Calu3 (cell line): Measurements from ENCODE around the gene WNT4. TPM values are rescaled to one million over a fixed set of nuclear protein-coding genes. Genes with fewer than 3 reads are reported as not detected.

Experiments
- BruUV-seq: library from RNA; stranded (reverse); fragments of 400-500 nt; replicated peaks from 2 replicates; lab custom pipeline; 2021; lab: Mats Ljungman, UMichigan
- CTCF ChIA-PET: fragments of 300-600 bp; sonication (Branson Sonifier 250); formaldehyde crosslinking; loops from one replicate; lab custom pipeline; 2022; ENCODE audit warnings: antibody characterized with exemption; lab: Charles Lee
- DNase-seq: peaks from one replicate; pipeline ENCODE4 v3.0.0; 2022
- H3K27ac Mint-ChIP-seq: one replicate; pipeline ENCODE4 v1.8.0; 2022; ENCODE audit warnings: mixed read lengths; ENCODE audit not compliant: unreplicated experiment
- H3K27me3 Mint-ChIP-seq: one replicate; pipeline ENCODE4 v1.8.0; 2022; ENCODE audit warnings: mixed read lengths; ENCODE audit not compliant: unreplicated experiment
- H3K36me3 Mint-ChIP-seq: one replicate; pipeline ENCODE4 v1.8.0; 2022; ENCODE audit warnings: mild to moderate bottlenecking, moderate library complexity, mixed read lengths; ENCODE audit not compliant: insufficient read depth, unreplicated experiment
- H3K4me1 Mint-ChIP-seq: one replicate; pipeline ENCODE4 v1.8.0; 2022; ENCODE audit warnings: mild to moderate bottlenecking, low read depth, mixed read lengths; ENCODE audit not compliant: unreplicated experiment
- H3K4me3 Mint-ChIP-seq: one replicate; pipeline ENCODE4 v1.8.0; 2022; ENCODE audit warnings: mild to moderate bottlenecking, low read depth, moderate library complexity, mixed read lengths; ENCODE audit not compliant: unreplicated experiment
- H3K9me3 Mint-ChIP-seq: one replicate; pipeline ENCODE4 v1.8.0; 2022; ENCODE audit warnings: low read depth, mixed read lengths; ENCODE audit not compliant: unreplicated experiment
- intact Hi-C: fragments of 100-400 bp; cut with micrococcal nuclease; formaldehyde crosslinking; loops from one replicate; pipeline ENCODE4 v1.10.0; 2022; ENCODE audit not compliant: unreplicated experiment
- total RNA-seq: library from RNA; stranded (reverse); gene quantifications from 2 replicates; pipeline ENCODE4 v1.2.3, GENCODE V29; 2022
- TF ChIP-seq, protein P1 (sequence below): fragments of 200-600 bp; IDR thresholded peaks from one replicate; pipeline ENCODE4 v1.8.0; 2022; ENCODE audit warnings: antibody characterized with exemption; ENCODE audit not compliant: unreplicated experiment

WNT4 gene
- total RNA-seq, 1 experiment from 2014 or later = 1.9 TPM

GRCh38 chr1:22108339-22109105 lies 34.4 kb downstream of the WNT4 start:
- no TSS peak for BruUV-seq
- peaks cover 5% of the 10 kb centered on the region for H3K4me1 Mint-ChIP-seq
- CTCF ChIA-PET = no interaction called here
- H3K36me3 Mint-ChIP-seq = peaks cover 45% of the 10 kb centered on the region
- TF ChIP-seq, protein P1, sequence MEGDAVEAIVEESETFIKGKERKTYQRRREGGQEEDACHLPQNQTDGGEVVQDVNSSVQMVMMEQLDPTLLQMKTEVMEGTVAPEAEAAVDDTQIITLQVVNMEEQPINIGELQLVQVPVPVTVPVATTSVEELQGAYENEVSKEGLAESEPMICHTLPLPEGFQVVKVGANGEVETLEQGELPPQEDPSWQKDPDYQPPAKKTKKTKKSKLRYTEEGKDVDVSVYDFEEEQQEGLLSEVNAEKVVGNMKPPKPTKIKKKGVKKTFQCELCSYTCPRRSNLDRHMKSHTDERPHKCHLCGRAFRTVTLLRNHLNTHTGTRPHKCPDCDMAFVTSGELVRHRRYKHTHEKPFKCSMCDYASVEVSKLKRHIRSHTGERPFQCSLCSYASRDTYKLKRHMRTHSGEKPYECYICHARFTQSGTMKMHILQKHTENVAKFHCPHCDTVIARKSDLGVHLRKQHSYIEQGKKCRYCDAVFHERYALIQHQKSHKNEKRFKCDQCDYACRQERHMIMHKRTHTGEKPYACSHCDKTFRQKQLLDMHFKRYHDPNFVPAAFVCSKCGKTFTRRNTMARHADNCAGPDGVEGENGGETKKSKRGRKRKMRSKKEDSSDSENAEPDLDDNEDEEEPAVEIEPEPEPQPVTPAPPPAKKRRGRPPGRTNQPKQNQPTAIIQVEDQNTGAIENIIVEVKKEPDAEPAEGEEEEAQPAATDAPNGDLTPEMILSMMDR = no peak
- no peaks in the 10 kb centered on the region for H3K27me3 Mint-ChIP-seq
- H3K27ac Mint-ChIP-seq = no peak overlapping the region
- intact Hi-C loops = loop anchor here (10.0 kb wide), 1 partner anchor 306 kb away; no protein-coding TSS in a partner anchor
- no peak for DNase-seq
- H3K4me3 Mint-ChIP-seq = no peak overlapping the region
- H3K9me3 Mint-ChIP-seq = no peaks in the 10 kb centered on the region

DNA sequence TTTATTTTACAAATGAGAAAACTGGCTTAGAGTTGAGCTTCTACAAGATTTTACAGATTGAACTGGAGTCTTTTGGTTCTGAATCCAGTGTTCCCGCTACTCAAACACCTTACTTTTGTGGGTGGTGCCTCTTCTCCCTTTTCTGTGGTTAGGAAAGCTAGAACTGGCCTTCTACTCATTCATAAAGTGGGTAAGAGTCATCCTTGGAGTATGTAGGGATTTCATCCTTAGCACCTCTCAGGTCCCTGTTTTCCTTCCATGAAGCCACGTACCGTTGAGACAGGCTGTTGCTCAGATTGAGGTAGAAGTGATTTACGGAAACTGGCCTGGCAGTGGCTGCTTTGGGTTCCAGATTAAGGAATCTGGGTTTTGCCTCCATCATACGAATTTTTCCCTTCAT lies 35.8 kb downstream of the WNT4 start:
- TF ChIP-seq, protein P1 = no peak
- Mint-ChIP-seq H3K9me3 (no peaks in the 10 kb centered on the region), H3K27ac (no peak overlapping the region), H3K4me1 (no peaks in the 10 kb centered on the region), H3K27me3 (no peaks in the 10 kb centered on the region), H3K4me3 (no peak overlapping the region), H3K36me3 (peaks cover 35% of the 10 kb centered on the region)
- BruUV-seq = no TSS peak
- CTCF ChIA-PET = interaction anchor here (0.7 kb wide), 1 partner anchor 248 kb away, joined by 5 read pairs; no protein-coding TSS in a partner anchor
- intact Hi-C loops = loop anchor here (10.0 kb wide), 1 partner anchor 308 kb away; no protein-coding TSS in a partner anchor
- DNase-seq = no peak

DNA sequence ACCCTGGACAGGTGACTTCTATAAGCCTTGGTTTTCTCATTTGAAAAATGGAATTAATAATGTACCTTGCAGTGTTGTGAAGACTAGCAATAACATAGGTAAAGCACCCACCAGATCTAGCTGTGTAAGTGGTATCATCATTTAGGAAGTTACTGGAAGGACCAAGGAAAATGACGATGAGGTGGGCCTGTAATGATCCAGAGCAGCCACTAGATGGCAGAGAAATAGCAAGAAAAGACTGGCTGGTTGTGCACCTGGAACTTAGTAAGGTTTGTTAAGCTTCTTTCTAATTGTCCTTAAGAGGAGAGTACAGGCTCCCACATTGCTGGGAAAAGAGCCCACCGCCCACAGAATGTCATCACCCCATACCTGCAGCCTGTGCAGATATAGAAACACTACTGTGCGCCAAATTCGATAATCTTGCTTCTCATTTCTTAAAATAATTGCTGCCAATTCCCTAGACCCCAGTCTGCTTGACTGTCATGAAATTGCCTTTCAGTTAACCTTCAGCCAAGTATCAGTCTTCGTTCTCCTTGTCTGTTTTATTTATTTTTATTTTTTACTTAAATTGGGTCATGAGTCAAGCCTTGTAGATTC lies 37.2 kb downstream of the WNT4 start:
- Mint-ChIP-seq H3K36me3 (peaks cover 26% of the 10 kb centered on the region), H3K4me3 (no peak overlapping the region), H3K4me1 (no peaks in the 10 kb centered on the region)

GRCh38 chr1:22104865-22105437 lies 37.9 kb downstream of the WNT4 start:
- CTCF ChIA-PET = interaction anchor here (0.7 to 1.1 kb wide), 3 partner anchors 170 to 312 kb away, joined by 3 to 8 read pairs (median 3); no protein-coding TSS in a partner anchor
- H3K27ac Mint-ChIP-seq = no peak overlapping the region
- H3K9me3 Mint-ChIP-seq = no peaks in the 10 kb centered on the region
- no peaks in the 10 kb centered on the region for H3K27me3 Mint-ChIP-seq
- TF ChIP-seq, protein P1 = no peak
- peaks cover 24% of the 10 kb centered on the region for H3K36me3 Mint-ChIP-seq
- intact Hi-C loops = loop anchor here (10.0 kb wide), 1 partner anchor 310 kb away; no protein-coding TSS in a partner anchor
- H3K4me3 Mint-ChIP-seq = no peak overlapping the region
- DNase-seq = no peak
- no peaks in the 10 kb centered on the region for H3K4me1 Mint-ChIP-seq
- BruUV-seq = no TSS peak

More for the DNA sequence above, 37.2 kb downstream of the WNT4 start:
- Mint-ChIP-seq H3K27ac (no peak overlapping the region), H3K9me3 (no peaks in the 10 kb centered on the region), H3K27me3 (no peaks in the 10 kb centered on the region)
- TF ChIP-seq, protein P1 = peak; percentile 54
- DNase-seq = peak; percentile 12
- BruUV-seq = no TSS peak
- CTCF ChIA-PET = interaction anchor here (0.6 to 1.1 kb wide), 4 partner anchors 124 to 311 kb away, joined by 3 to 8 read pairs (median 3); no protein-coding TSS in a partner anchor
- intact Hi-C loops = loop anchor here (10.0 kb wide), 1 partner anchor 309 kb away; no protein-coding TSS in a partner anchor
